Pancreas (tissue), 10 donors: ENCODE measurements around the gene LRFN3. TPM values are rescaled to one million over a fixed set of nuclear protein-coding genes. Genes with fewer than 3 reads are reported as not detected.
A peak's percentile ranks its signal among the peaks of the same experiment; 100 is the strongest.
"Not testable (repeated sequence)": the region's sequence is repeated elsewhere in the genome, so short reads cannot be mapped to it uniquely, and the experiment has no call there.

Experiments
- ATAC-seq, 4 donors: fragments of 200-7000 bp; cut with Tn5 transposase; one replicate each; pipeline versions ENCODE4 v1.8.0 to v1.9.1; 2020; ENCODE audit warnings: mild to moderate bottlenecking in 4 of 4, moderate library complexity in 4 of 4
- DNase-seq, 6 donors: peaks; one replicate each; pipeline ENCODE4 v3.0.0-alpha.2; 2020
- FAIRE-seq: peaks from 2 replicates; lab custom pipeline; 2012; peaks lifted over from hg19 to GRCh38; lab: Jason Lieb, UNC
- H3K27ac ChIP-seq, 4 donors: fragments of 200-600 bp; sonication (generic); 1 replicate in 3 of 4; 2 replicates in 1 of 4; pipeline versions ENCODE4 v1.5.0 to v1.8.0; 2020
- H3K27me3 ChIP-seq, 4 donors: fragments of 200-600 bp; one replicate each; pipeline ENCODE4 v1.8.0; 2021
- H3K36me3 ChIP-seq, 3 donors: fragments of 200-600 bp; sonication (generic) in 1 of 3; one replicate each; pipeline versions ENCODE4 v1.5.0 to v1.8.0; 2020 to 2021
- H3K4me1 ChIP-seq, 3 donors: fragments of 200-600 bp; one replicate each; pipeline ENCODE4 v1.8.0; 2021
- H3K4me3 ChIP-seq, 4 donors: fragments of 200-600 bp; sonication (generic) in 2 of 4; one replicate each; pipeline versions ENCODE4 v1.5.0 to v1.8.0; 2020 to 2021
- H3K9me3 ChIP-seq, 4 donors: fragments of 200-600 bp; one replicate each; pipeline ENCODE4 v1.8.0; 2021
- WGBS, 2 donors: extraction: QIAGEN DNeasy Blood & Tissue Kit; methylation state at CpG; one replicate each; pipeline ENCODE4 v1.1.7; 2013; 5-methylcytosine and 5-hydroxymethylcytosine counted together
- intact Hi-C, 3 donors: fragments of 100-400 bp; cut with DNase I; formaldehyde crosslinking; loops; one replicate each; pipeline versions ENCODE4 v1.11.1 to v1.14.2; 2022
- polyA plus RNA-seq, 2 donors: library from polyadenylated mRNA; stranded (reverse); fragments of 200-250 nt; gene quantifications; one replicate each; pipeline ENCODE4 v1.2.3, GENCODE V29; 2013
- total RNA-seq, 6 donors: library from RNA; stranded (reverse); fragmentation: NEBNext Ultra II Directional in 4 of 6; extraction: Animal tissue kit (Norgen Biotek cat#: 25700) in 4 of 6; gene quantifications; one replicate each; pipeline versions ENCODE4 v1.2.1 to v1.2.4, GENCODE V29; 2021 to 2023
- TF ChIP-seq, protein P1 (sequence below), 4 donors: fragments of 200-600 bp; sonication (generic) in 3 of 4; IDR thresholded peaks; one replicate each; pipeline versions ENCODE4 v1.5.0 to v1.8.0; 2021; ENCODE audit warnings: antibody characterized with exemption in 4 of 4
- donor health status: healthy with polysubstance abuse.
- donor health status: DM: no; HTN: no; CAD: no; lungs with moderate emphysema.
- donor health status: DM: no; HTN: no; CAD: no.
- donor health status: control.
- donor health status: control.
- donor health status: Bipolar disorder and iron deficiency.
- donor health status: DM: yes; HTN: yes; CAD: no.
- donor health status: DM: no; HTN: no; CAD: no.
- donor health status: DM: no; HTN: no; CAD: no.
- donor health status: DM: yes; HTN: yes; CAD: no.

Gene LRFN3
- total and polyA plus RNA-seq, 8 donors = 4.9 to 9.8 (median 6.9) TPM

DNA sequence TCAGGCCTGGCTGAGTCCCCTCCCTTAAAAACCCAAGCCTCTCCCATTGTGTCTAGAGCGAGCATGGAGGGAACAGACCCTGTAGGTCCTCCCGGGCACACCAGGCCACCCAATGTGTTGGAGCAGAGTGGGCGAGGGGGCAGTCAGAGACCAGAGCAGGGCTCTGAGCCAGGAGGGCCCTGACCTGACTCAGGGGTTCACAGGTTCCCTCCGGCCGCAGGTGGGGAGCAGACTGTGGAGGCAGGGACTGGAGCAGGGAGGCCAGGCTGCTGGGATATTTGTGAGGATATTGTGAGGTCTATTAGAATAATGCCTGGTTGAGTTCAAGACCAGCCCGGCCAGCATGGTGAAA, 26.5 kb upstream of the LRFN3 start:
- Histone ChIP-seq H3K4me1 (peaks cover 0 to 15% (median 0%) of the 10 kb centered on the region in 3 donors), H3K27ac (peak overlapping the region in 2 of 4 donors; percentile 35 to 62), H3K27me3 (no peaks in the 10 kb centered on the region), H3K9me3 (no peaks in the 10 kb centered on the region), H3K4me3 (no peak overlapping the region), H3K36me3 (no peaks in the 10 kb centered on the region)
- intact Hi-C loops = no loop called here
- ATAC-seq (no peak), FAIRE-seq (no peak), DNase-seq (no peak)
- TF ChIP-seq, protein P1, sequence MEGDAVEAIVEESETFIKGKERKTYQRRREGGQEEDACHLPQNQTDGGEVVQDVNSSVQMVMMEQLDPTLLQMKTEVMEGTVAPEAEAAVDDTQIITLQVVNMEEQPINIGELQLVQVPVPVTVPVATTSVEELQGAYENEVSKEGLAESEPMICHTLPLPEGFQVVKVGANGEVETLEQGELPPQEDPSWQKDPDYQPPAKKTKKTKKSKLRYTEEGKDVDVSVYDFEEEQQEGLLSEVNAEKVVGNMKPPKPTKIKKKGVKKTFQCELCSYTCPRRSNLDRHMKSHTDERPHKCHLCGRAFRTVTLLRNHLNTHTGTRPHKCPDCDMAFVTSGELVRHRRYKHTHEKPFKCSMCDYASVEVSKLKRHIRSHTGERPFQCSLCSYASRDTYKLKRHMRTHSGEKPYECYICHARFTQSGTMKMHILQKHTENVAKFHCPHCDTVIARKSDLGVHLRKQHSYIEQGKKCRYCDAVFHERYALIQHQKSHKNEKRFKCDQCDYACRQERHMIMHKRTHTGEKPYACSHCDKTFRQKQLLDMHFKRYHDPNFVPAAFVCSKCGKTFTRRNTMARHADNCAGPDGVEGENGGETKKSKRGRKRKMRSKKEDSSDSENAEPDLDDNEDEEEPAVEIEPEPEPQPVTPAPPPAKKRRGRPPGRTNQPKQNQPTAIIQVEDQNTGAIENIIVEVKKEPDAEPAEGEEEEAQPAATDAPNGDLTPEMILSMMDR (IDR thresholded peaks at IDR 0.05) = no peak
- WGBS, 2 donors = 64 to 84% methylated on average over 6 of the region's 6 CpGs

DNA sequence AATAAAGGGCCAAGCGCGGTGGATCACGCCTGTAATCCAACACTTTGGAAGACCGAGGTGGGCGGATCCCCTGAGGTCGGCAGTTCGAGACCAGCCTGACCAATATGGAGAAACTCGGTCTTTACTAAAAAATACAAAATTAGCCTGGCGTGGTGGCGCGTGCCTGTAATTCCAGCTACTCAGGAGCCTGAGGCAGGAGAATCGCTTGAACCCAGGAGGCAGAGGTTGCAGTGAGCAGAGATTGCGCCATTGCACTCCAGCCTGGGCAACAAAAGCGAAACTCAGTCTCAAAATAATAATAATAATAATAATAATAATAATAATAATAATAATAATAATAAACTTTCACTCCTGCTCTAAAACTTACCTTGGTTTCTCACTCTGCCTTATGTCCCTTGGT, 25.8 kb upstream of the LRFN3 start:
- ATAC-seq, intact Hi-C loops, H3K36me3 ChIP-seq, H3K9me3 ChIP-seq, H3K4me3 ChIP-seq, DNase-seq, H3K27me3 ChIP-seq, FAIRE-seq: not testable (repeated sequence)
- Histone ChIP-seq H3K27ac (peak overlapping the region in 1 of 4 donors; percentile 62), H3K4me1 (peaks cover 0 to 15% (median 0%) of the 10 kb centered on the region in 3 donors)
- WGBS, 2 donors = 87 to 90% methylated on average over 14 of the region's 14 CpGs

DNA sequence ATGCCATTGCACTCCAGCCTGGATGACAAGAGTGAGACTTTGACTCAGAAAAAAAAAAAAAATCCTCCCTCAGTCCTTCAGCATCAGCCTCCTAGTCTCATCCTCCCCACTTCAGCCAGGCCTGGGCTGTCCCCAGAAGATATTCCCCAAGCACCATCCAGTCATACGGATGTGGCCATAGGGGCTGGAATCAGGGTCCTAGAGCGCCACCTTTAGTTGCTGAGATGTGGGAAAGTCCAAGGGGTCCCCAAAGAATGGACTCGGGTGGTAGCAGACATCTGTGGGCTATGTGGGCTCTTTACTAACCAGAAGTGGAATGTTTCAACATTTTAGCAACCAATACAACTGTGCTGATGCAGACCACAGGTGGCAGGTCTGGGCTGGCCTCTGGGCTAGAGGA, 25.0 kb upstream of the LRFN3 start:
- peaks cover 0 to 14% (median 0%) of the 10 kb centered on the region in 3 donors for H3K4me1 ChIP-seq
- no peak overlapping the region for H3K4me3 ChIP-seq
- intact Hi-C loops = no loop called here
- FAIRE-seq (no peak), DNase-seq (no peak), ATAC-seq (no peak)
- TF ChIP-seq, protein P1 (IDR thresholded peaks at IDR 0.05) = no peak
- no peaks in the 10 kb centered on the region for H3K27me3 ChIP-seq
- 55 to 57% methylated on average over 3 of the region's 3 CpGs for WGBS, 2 donors
- H3K9me3 ChIP-seq = no peaks in the 10 kb centered on the region
- no peaks in the 10 kb centered on the region for H3K36me3 ChIP-seq
- H3K27ac ChIP-seq = no peak overlapping the region

DNA sequence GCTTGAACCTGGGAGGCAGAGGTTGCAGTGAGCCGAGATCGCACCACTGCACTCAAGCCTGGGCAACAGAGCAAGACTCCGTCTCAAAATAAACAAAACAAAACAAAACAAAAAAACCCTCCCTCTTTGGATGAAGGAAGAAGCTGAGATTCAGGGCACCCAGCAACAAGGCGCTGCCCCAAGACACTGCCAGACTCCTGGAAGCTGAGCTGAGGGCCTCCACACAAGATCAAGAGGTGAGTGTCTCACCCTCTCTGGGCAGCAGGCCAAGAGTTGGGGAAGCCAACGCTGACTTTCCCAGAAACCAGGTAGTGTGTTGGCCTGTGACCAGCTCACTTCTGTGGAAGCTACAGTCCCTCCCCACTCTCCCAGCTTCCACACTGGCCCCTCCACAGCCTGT, 24.4 kb upstream of the LRFN3 start:
- no peaks in the 10 kb centered on the region for H3K36me3 ChIP-seq
- H3K4me3 ChIP-seq = no peak overlapping the region
- FAIRE-seq = no peak
- ATAC-seq = peak; percentile 64 to 85 (median 78)
- WGBS, 2 donors = 53 to 57% methylated on average over 5 of the region's 5 CpGs
- no peak overlapping the region for H3K27ac ChIP-seq
- H3K27me3 ChIP-seq = no peaks in the 10 kb centered on the region
- TF ChIP-seq, protein P1 (IDR thresholded peaks at IDR 0.05) = no peak
- intact Hi-C loops = no loop called here
- DNase-seq = peak; percentile 75 to 88 (median 84)
- peaks cover 0 to 9% (median 0%) of the 10 kb centered on the region in 3 donors for H3K4me1 ChIP-seq
- no peaks in the 10 kb centered on the region for H3K9me3 ChIP-seq

DNA sequence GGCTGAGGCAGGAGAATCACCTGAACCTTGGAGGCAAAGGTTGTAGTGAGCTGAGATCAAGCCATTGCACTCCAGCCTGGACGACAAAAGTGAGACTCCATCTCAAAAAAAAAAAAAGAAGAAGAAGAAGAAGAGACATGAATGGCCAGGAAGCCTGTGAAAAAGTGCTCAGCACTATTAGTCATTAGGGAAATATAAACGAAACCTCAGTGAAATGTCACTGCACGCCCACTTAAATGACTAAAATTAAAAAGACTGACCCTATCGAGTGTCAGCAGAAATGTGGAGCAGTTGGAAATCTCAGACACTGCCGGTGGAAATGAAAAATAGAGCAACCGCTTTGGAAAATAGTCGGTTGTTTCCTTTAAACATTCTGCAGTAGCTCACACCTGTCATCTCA, 22.6 kb upstream of the LRFN3 start:
- Histone ChIP-seq H3K4me3 (no peak overlapping the region), H3K9me3 (no peaks in the 10 kb centered on the region), H3K27ac (peak overlapping the region in 1 of 4 donors; percentile 12), H3K36me3 (no peaks in the 10 kb centered on the region), H3K27me3 (no peaks in the 10 kb centered on the region), H3K4me1 (peaks cover 0 to 9% (median 0%) of the 10 kb centered on the region in 3 donors)
- WGBS, 2 donors = 69 to 71% methylated on average over 7 of the region's 7 CpGs
- DNase-seq (no peak), ATAC-seq (no peak), FAIRE-seq (no peak)
- TF ChIP-seq, protein P1 (IDR thresholded peaks at IDR 0.05) = no peak
- intact Hi-C loops = no loop called here
